Stomach smooth muscle (tissue), 2 donors: ENCODE measurements around the gene CNTNAP2.
"Not testable (repeated sequence)": the region's sequence is repeated elsewhere in the genome, so short reads cannot be mapped to it uniquely, and the experiment has no call there.

Experiments
- H3K27ac ChIP-seq: one replicate; pipeline ENCODE4 v1.7.0; 2013; ENCODE audit warnings: mild to moderate bottlenecking, low read length, inconsistent platforms
- H3K27me3 ChIP-seq, 2 donors: one replicate each; pipeline ENCODE4 v1.7.0; 2013; ENCODE audit warnings: low read length in 2 of 2; ENCODE audit not compliant: insufficient read depth in 2 of 2, control insufficient read depth in 1 of 2
- H3K36me3 ChIP-seq, 2 donors: one replicate each; pipeline ENCODE4 v1.7.0; 2013; ENCODE audit warnings: low read length in 2 of 2; ENCODE audit not compliant: control insufficient read depth in 2 of 2, insufficient read depth in 2 of 2
- H3K4me1 ChIP-seq: one replicate; pipeline ENCODE4 v1.7.0; 2013; ENCODE audit warnings: low read length; ENCODE audit not compliant: control insufficient read depth, insufficient read depth
- H3K4me3 ChIP-seq, 2 donors: one replicate each; pipeline ENCODE4 v1.7.0; 2013; ENCODE audit warnings: low read length in 2 of 2
- H3K9ac ChIP-seq, 2 donors: one replicate each; pipeline ENCODE4 v1.7.0; 2013; ENCODE audit warnings: low read length in 2 of 2, mild to moderate bottlenecking in 1 of 2
- H3K9me3 ChIP-seq, 2 donors: one replicate each; pipeline ENCODE4 v1.7.0; 2013; ENCODE audit warnings: low read length in 2 of 2; ENCODE audit not compliant: control insufficient read depth in 2 of 2
- donor health status: healthy.
- donor health status: Pancreatic carcinoma.

CNTNAP2 gene

GRCh38 chr7:148325208-148325607 is 2208.6 kb downstream of the CNTNAP2 start:
- no peaks in the 10 kb centered on the region for H3K36me3 ChIP-seq
- H3K4me3 ChIP-seq: no peak overlapping the region
- H3K4me1 ChIP-seq: no peaks in the 10 kb centered on the region
- H3K9ac ChIP-seq: no peak overlapping the region
- H3K9me3 ChIP-seq: no peaks in the 10 kb centered on the region
- no peaks in the 10 kb centered on the region for H3K27me3 ChIP-seq
- no peak overlapping the region for H3K27ac ChIP-seq

DNA sequence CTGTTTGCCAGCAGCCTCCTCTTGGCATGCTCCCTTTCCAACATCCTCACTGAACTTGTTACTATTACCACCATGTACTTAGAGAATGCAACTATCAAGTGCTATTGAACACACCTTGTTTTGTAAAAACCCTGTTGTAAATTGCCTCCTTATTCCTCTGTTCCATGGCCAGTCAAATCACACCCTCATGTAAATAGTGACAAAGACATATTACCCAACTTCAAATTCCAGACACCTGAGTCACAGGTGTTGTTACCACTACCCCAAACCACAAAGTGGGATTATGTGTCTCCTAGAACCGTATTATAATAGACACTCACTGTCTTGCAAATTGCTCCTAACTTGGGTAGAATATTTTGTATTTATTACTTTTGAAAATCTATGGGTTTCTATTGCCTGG is 2210.8 kb downstream of the CNTNAP2 start:
- no peaks in the 10 kb centered on the region for H3K4me1 ChIP-seq
- no peaks in the 10 kb centered on the region for H3K36me3 ChIP-seq
- no peaks in the 10 kb centered on the region for H3K27me3 ChIP-seq
- no peak overlapping the region for H3K9ac ChIP-seq
- no peak overlapping the region for H3K27ac ChIP-seq
- H3K9me3 ChIP-seq: peaks cover 0 to 4% of the 10 kb centered on the region in 2 donors
- no peak overlapping the region for H3K4me3 ChIP-seq

GRCh38 chr7:148328906-148329305 is 2212.3 kb downstream of the CNTNAP2 start:
- Histone ChIP-seq H3K4me3 (no peak overlapping the region), H3K9ac (no peak overlapping the region), H3K4me1 (no peaks in the 10 kb centered on the region), H3K27me3 (no peaks in the 10 kb centered on the region), H3K36me3 (no peaks in the 10 kb centered on the region), H3K9me3 (peaks cover 0 to 4% of the 10 kb centered on the region in 2 donors), H3K27ac (no peak overlapping the region)

DNA sequence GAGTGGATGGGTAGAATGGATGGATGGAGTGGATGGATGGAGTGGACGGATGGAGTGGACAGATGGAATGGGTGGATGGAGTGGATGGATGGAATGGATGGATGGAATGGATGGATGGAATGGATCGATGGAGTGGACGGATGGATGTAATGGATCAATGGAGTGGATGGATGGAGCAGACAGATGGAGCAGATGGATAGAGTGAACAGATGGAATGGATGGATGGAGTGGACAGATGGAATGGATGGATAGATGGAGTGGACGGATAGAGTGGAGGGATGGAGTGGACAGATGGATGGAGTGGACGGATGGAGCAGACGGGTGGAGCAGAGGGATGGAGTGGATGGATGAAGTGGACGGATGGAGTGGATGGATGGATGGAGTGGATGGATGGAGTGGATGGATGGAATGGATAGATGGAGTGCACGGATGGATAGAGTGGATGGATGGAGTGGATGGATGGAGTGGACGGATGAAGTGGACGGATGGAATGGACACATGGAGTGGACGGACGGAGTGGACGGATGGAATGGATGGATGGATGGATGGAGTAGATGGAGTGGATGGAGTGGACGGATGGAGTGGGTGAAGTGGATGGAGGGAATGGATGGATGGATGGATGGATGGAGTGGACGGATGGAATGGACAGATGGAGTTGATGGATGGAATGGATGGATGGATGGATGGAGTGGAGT is 2213.7 kb downstream of the CNTNAP2 start:
- H3K4me1 ChIP-seq: no peaks in the 10 kb centered on the region
- peaks cover 4 to 8% of the 10 kb centered on the region in 2 donors for H3K27me3 ChIP-seq
- no peaks in the 10 kb centered on the region for H3K36me3 ChIP-seq
- H3K27ac ChIP-seq: no peak overlapping the region
- H3K9me3 ChIP-seq: peaks cover 0 to 4% of the 10 kb centered on the region in 2 donors
- no peak overlapping the region for H3K9ac ChIP-seq
- no peak overlapping the region for H3K4me3 ChIP-seq

DNA sequence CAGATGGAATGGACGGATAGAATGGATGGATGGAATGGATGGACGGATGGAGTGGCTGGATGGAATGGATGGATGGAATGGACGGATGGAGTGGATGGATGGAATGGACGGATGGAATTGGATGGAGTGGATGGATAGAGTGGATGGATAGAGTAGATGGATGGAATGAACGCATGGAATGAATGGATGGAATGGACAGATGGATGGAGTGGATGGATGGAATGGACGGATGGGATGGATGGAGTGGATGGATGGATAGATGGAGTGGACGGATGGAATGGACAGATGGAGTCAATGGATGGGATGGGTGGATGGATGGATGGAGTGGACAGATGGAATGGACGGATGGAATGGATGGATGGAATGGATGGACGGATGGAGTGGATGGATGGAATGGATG is 2214.2 kb downstream of the CNTNAP2 start:
- H3K4me1 ChIP-seq: no peaks in the 10 kb centered on the region
- H3K27me3 ChIP-seq: peaks cover 9 to 10% of the 10 kb centered on the region in 2 donors
- no peaks in the 10 kb centered on the region for H3K36me3 ChIP-seq
- H3K4me3 ChIP-seq: no peak overlapping the region
- no peak overlapping the region for H3K9ac ChIP-seq
- H3K9me3 ChIP-seq: peaks cover 0 to 4% of the 10 kb centered on the region in 2 donors
- H3K27ac ChIP-seq: no peak overlapping the region

- H3K4me3 ChIP-seq, H3K36me3 ChIP-seq, H3K9me3 ChIP-seq, H3K27ac ChIP-seq, H3K4me1 ChIP-seq, H3K9ac ChIP-seq: not testable (repeated sequence)
- H3K27me3 ChIP-seq: peaks cover 10 to 11% of the 10 kb centered on the region in 2 donors
Measured at GRCh38 chr7:148331456-148331855, 2214.9 kb downstream of the CNTNAP2 start.

DNA sequence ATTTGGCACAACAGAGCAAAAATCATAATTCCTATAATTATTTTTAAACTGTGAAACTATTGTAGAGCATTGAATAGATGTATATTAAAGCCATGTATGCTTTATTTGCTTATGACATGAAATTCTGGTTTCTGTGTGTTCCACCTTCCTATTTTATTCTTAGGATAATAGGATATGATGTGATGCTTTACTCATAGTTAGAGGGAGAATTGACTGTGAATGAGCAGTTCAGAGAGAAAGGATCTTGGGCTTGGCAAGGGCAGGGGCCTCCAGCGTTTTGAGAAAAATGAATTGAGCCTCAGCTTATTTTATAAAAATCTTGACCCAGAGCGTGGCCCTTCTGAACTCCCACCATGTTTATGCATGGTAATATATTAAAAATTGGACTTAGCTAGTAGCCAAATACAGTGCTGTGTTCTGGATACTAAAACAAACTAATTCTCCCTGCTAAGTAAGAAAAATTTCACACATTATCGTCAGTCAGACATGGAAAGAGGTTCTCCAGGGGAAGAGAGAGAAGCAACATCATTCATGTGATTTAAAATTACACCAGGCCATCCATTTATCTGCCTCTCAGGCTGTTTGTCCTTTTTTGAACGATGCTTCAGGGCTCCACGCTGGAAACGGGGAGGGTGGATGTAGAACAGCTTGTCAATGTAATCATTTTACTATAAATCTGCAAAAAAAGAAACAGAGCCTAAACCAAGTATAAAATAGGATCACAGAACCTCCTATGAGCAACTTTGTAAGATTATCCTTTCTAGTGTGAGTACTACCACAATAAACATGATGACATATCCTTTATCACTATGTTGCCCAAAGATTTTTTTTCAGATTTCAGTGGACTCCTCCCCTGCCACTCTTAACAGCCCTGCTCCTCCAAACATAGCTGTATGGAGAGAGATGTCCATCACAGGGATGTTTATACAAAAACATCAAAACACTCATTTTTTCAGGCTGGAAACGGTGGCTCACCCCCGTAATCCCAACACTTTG is 2215.9 kb downstream of the CNTNAP2 start:
- no peaks in the 10 kb centered on the region for H3K36me3 ChIP-seq
- H3K9ac ChIP-seq: no peak overlapping the region
- no peak overlapping the region for H3K4me3 ChIP-seq
- peaks cover 0 to 4% of the 10 kb centered on the region in 2 donors for H3K9me3 ChIP-seq
- H3K4me1 ChIP-seq: no peaks in the 10 kb centered on the region
- no peak overlapping the region for H3K27ac ChIP-seq
- peaks cover 16 to 18% of the 10 kb centered on the region in 2 donors for H3K27me3 ChIP-seq

- Histone ChIP-seq H3K9ac (no peak overlapping the region), H3K27ac (no peak overlapping the region), H3K4me1 (peaks cover 8% of the 10 kb centered on the region), H3K4me3 (no peak overlapping the region), H3K9me3 (peaks cover 0 to 4% of the 10 kb centered on the region in 2 donors), H3K36me3 (no peaks in the 10 kb centered on the region), H3K27me3 (peaks cover 29 to 35% of the 10 kb centered on the region in 2 donors)
Measured at GRCh38 chr7:148334441-148334956, 2217.9 kb downstream of the CNTNAP2 start.

DNA sequence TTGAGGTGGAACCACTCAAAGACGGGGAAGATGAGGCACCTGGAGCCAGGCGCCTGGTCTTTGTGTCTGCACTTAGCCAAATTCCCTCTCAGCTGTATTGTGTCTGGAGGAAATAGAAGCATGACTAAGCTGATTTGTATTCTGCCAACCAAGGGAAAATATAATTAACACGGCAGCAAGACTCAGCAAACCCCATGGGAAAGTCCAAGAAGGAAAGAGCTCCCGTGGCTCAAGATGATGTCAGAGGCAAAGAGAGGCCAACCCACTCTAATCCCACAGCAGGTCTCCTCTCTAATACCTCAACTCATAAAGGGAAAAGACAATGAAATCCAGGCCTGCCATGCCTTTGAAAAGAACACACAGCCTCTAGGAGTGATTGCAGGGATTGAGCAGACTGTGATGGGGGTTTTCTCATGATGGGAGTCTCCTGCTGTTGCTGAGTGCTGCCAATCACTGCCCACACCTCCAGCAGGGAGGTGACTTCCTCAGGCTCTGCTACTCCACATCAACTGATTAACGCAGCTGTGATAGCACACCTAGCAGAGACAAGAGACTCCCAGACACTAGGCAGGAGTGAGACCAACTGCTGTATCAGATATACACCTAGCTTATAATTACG is 2218.5 kb downstream of the CNTNAP2 start:
- peaks cover 29 to 38% of the 10 kb centered on the region in 2 donors for H3K27me3 ChIP-seq
- H3K36me3 ChIP-seq: no peaks in the 10 kb centered on the region
- H3K4me3 ChIP-seq: no peak overlapping the region
- no peak overlapping the region for H3K27ac ChIP-seq
- H3K4me1 ChIP-seq: peaks cover 12% of the 10 kb centered on the region
- H3K9ac ChIP-seq: no peak overlapping the region
- peaks cover 0 to 4% of the 10 kb centered on the region in 2 donors for H3K9me3 ChIP-seq

DNA sequence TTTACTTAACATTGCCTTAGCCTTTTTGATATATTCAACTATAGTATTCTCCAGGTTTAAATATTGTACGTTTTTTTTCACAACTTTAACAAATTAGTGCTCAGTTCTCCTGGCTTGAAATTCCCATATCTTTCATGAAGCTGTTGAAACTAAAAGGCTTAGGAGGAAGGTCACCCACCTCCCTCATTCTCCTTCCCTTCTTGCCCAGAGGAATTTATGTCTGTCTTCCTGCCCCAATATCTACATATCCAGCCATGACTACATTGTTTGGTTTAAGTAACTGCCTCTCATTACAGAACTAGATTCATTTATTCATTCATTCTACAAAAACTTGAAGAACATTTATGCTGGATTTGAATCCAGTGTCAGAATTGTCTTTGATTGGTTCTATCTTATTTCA is 2219.2 kb downstream of the CNTNAP2 start:
- no peak overlapping the region for H3K4me3 ChIP-seq
- no peak overlapping the region for H3K9ac ChIP-seq
- H3K27ac ChIP-seq: no peak overlapping the region
- H3K4me1 ChIP-seq: peaks cover 12% of the 10 kb centered on the region
- H3K9me3 ChIP-seq: peaks cover 0 to 4% of the 10 kb centered on the region in 2 donors
- H3K27me3 ChIP-seq: peaks cover 30 to 40% of the 10 kb centered on the region in 2 donors
- no peaks in the 10 kb centered on the region for H3K36me3 ChIP-seq
